ENCODE measurements around the gene CALHM4.

CALHM4 gene

DNA sequence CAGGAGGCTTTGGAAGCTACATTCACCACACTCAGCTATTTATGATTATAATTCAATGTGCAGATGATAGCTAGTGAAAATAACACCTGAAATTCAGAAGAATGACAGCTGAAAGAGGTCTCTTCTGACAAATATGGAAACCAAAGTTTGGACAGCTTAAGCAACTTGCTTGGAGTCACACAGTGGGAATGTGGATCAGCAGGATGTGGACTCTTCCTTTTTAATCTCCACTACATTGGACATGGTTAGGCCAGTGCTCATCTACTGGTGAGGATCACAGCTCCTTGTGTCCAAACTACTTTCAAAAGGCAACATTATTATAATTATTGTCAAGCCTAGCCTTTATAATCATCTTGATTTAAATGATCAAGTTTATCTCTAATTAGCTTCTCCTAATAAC, 18.4 kb upstream of the CALHM4 start:
- DNase-seq (ENCODE audit: extremely low spot score, insufficient read length, low read depth) (no peak), FAIRE-seq (no peak)

- peak; percentile 91 for FAIRE-seq
- peak; percentile 5 for DNase-seq (ENCODE audit: extremely low spot score, insufficient read length, low read depth)
Observed at GRCh38 chr6:116536216-116536621, 17.3 kb upstream of the CALHM4 start.

DNA sequence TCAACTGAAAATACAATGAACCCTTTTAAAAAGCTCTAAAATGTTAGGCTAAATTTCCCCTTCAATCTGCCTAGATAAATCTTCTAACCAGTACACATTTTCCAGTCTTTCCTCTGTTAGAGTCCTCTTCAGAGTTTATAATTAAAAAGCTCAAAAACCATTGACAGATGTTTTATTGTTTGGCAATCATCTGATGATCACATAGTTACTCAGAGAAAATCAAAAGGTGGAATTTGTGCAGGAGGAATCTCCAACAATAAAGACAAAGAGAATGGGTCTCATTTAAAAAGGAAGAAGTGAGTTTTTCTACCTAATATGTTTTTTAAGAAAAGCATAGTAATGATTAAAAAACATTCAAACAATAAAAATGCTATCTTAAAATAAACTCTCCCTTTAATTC, 11.1 kb upstream of the CALHM4 start:
- no peak for FAIRE-seq
- no peak for DNase-seq (ENCODE audit: extremely low spot score, insufficient read length, low read depth)

GRCh38 chr6:116543149-116543548, 10.4 kb upstream of the CALHM4 start:
- FAIRE-seq = no peak
- DNase-seq (ENCODE audit: extremely low spot score, insufficient read length, low read depth) = no peak

GRCh38 chr6:116545651-116546050, 7.9 kb upstream of the CALHM4 start, which contains the start of gene TRAPPC3L:
Gene TRAPPC3L (minus strand): TSS chr6:116545684. CDS start chr6:116545514, 170 bp downstream.
- FAIRE-seq (no peak), DNase-seq (ENCODE audit: extremely low spot score, insufficient read length, low read depth) (no peak)

GRCh38 chr6:116547358-116547757, 6.2 kb upstream of the CALHM4 start:
- DNase-seq (ENCODE audit: extremely low spot score, insufficient read length, low read depth) (no peak), FAIRE-seq (no peak)

DNA sequence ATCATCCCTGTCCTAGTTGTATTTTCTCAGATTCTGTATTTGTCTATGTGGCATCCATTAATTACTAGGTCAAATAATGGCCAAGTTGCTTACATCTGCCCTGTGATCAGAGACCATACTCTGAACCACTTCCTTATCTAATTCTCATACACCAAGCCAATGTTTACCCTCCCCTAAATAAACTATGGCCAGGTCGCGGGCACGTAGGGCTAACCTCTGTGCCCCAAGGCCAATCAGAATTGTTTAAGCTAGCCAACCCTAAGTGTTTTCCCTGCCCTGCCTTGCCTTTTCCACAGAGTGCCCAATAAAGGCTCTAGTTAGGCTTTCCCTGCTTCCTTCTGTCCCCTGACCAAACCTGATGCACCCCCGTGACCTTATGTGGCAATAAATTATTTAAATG, 2.8 kb upstream of the CALHM4 start:
- DNase-seq (ENCODE audit: extremely low spot score, insufficient read length, low read depth) = no peak
- FAIRE-seq = no peak

DNA sequence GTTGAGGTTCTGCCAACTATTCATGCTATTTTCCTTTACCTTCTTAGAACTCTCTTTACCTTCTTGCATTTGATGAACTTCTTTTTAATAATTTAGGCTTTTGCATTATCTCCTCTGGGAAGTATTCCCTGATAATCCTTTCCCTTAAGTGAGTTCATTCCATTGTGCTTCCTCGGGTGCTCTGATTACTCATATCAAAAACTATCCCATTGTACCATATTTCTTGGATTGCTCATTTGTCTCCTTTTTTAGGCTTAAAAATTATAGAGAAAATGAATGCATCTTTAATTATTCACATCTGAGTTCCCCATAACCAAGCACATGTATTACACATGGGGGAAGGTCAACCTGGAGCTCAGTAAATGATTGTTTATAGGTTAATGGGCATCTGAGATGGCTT, 2.5 kb downstream of the CALHM4 start:
- no peak for FAIRE-seq
- DNase-seq (ENCODE audit: extremely low spot score, insufficient read length, low read depth) = no peak

DNA sequence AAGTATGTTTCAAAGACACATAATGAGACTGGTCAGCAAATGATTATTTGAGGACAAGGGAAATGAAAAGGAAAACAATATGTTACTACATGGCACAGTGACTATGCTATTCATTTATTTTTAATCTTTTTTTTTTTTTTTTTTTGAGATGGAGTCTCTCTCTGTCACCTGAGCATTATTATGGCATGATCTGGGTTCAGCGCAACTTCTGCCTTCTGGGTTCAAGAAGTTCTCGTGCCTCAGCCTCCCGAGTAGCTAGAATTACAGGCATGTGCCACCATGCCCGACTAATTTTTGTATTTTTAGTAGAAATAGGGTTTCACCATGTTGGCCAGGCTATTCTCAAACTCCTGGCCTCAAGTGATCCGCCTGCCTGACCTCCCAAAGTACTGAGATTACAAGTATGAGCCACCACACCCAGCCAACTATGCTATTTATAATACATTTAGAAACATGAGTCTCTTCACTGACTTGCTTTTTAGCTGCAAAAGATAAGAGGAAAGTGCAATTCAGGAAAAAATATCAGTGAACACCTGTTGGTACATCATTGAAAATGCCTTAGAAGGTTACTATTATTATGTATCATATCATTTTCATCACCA, 3.4 kb downstream of the CALHM4 start:
- no peak for FAIRE-seq
- no peak for DNase-seq (ENCODE audit: extremely low spot score, insufficient read length, low read depth)

GRCh38 chr6:116557893-116558292, 4.3 kb downstream of the CALHM4 start:
- FAIRE-seq = no peak
- no peak for DNase-seq (ENCODE audit: extremely low spot score, insufficient read length, low read depth)

DNA sequence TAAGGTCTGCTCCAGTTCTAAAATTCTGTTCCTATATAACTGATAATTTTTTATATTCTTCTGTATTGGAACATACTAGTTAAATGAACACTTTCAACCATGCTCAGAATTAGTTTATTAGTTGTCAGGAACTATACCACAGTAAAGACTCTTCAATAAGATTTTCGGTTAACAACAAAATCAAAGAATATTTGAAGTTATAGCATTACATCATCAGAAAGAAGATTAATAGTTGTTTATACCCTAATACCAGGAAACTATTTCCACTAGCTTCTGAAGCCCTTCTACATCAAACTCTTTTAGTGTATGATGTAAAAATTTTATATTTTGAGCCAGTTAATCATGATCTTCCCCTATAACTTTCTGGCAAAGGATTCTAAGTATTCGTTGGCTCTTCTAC, 6.6 kb downstream of the CALHM4 start:
- no peak for FAIRE-seq
- DNase-seq (ENCODE audit: extremely low spot score, insufficient read length, low read depth) = no peak

- FAIRE-seq = peak; percentile 80
- peak; percentile 11 for DNase-seq (ENCODE audit: extremely low spot score, insufficient read length, low read depth)
Observed at GRCh38 chr6:116561377-116562018, 7.9 kb downstream of the CALHM4 start.

DNA sequence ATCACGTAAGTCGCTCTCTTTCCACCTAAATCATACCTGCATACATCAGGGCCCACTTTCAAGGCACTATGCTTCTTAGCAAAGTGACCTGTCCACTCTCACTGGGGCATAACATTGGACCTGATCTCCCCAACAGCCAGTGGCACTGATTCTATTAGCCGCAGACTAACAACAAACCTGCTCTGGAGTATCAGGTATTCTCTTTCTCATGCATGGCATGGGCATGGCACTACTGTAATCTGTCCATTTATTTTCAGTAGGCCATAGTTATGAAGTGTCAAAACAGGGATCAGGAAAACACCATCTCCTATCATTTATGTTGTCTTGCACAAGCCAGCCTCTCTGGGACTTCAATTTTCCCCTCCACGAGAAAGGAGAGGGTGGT, 8.5 kb downstream of the CALHM4 start:
- FAIRE-seq (no peak), DNase-seq (ENCODE audit: extremely low spot score, insufficient read length, low read depth) (no peak)

DNA sequence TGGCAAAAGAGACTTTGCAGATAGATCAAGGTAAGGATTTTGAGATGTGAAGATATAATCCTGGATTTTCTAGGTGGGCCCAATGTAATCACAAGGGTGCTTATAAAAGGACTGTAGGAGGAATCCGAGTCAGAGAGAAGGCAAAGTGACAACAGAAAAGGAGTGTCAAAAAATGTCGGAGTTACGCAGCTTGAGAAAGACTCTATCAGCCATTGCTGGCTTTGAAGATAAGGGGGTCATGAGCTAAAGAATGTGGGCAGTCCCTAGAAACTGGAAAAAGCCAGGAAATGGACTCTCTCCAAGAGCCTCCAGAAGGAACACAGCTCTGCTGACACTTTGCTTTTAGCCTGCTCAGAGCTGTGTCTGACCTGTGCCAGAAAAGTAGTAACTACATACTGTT, 9.1 kb downstream of the CALHM4 start:
- no peak for FAIRE-seq

DNA sequence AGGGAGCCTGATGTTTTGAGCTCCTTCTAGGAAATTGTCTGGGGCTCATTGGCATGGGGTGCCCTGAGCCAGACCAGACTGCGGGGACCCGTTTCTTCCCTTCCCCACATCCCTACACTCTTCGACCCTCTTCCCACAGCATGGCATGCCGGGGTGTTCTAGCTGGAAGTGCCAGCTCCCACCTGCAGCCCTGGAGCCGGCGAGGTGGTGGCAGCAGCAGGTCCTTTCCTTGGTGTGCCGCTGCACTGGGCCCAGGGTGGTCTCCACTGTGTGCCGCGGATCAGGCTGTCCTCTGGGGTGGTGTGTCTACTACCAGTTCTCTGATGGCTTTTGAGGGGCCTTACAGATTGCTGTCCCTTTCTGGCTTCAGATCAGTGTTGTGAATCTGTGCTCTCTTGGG, 10.3 kb downstream of the CALHM4 start:
- DNase-seq (ENCODE audit: extremely low spot score, insufficient read length, low read depth) (no peak), FAIRE-seq (no peak)

More for the DNA sequence above, 9.1 kb downstream of the CALHM4 start:
- no peak for DNase-seq (ENCODE audit: extremely low spot score, insufficient read length, low read depth)

DNA sequence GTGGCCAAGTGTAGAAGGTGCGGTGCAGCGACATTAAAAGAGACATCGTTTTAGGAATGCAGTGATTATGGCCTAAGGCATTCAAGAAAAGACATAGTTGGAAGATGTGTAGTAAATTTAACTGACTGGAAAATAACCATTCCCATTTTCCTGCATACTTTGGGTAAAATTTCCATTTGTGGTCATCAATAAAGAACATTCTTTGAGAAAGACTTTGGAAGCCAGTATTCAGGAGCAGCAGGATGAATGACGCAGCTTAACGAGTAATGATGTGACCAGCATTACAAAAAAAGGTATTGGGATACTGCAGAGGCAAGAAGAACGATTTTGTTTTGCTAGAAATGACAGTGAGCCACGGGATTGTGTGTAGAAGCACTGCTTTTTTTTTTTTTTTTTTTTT, 10.8 kb downstream of the CALHM4 start:
- FAIRE-seq (no peak), DNase-seq (ENCODE audit: extremely low spot score, insufficient read length, low read depth) (no peak)

DNA sequence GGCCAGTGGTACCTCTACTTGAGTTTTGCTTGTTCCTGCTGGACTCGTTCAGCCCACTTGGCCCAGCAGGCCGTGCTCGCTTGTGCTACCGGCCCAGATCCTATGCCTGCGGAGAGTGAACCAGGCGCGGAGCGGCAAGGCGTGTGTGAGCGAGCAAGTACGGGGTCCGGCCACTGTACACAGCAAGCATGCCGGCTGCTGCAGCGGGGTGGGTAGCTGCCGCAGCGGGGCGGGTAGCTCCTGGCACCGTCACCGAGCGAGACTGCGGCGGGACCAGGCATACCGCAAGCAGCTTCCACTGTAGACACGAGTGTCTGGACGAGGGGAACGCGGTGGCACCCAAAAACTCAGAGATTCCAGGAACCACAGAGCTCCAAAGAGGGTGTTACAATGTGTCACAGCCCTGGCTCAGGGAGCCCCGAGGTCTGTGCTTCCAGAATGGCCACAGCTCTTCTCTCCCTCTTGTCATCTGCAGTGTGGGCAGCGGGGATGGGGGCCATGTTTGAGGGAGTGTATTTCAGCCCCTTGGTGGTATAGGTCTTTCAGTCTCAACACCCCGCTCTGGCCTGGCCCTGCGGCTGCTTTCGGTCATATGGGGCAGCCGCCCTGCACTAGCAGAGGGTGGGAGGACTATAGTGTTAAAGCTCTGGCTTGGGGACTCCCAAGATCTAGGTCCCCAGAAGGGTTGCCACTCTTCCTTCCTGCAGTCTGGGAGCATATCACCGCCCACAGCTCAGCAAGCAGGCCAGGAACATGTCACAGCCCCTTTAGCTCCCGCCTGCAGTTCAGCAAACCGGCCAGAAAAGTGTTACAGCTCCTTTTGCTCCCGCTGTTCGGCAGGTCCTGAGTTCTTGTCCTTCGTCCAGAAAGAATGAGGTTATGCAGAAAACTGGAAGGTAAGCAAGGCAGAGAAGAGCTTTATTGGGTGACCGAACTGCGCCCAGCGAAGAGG, 11.6 kb downstream of the CALHM4 start:
- FAIRE-seq = no peak
- no peak for DNase-seq (ENCODE audit: extremely low spot score, insufficient read length, low read depth)

- no peak for FAIRE-seq
- DNase-seq (ENCODE audit: extremely low spot score, insufficient read length, low read depth) = no peak
Observed at GRCh38 chr6:116568111-116568510, 14.6 kb downstream of the CALHM4 start.

DNA sequence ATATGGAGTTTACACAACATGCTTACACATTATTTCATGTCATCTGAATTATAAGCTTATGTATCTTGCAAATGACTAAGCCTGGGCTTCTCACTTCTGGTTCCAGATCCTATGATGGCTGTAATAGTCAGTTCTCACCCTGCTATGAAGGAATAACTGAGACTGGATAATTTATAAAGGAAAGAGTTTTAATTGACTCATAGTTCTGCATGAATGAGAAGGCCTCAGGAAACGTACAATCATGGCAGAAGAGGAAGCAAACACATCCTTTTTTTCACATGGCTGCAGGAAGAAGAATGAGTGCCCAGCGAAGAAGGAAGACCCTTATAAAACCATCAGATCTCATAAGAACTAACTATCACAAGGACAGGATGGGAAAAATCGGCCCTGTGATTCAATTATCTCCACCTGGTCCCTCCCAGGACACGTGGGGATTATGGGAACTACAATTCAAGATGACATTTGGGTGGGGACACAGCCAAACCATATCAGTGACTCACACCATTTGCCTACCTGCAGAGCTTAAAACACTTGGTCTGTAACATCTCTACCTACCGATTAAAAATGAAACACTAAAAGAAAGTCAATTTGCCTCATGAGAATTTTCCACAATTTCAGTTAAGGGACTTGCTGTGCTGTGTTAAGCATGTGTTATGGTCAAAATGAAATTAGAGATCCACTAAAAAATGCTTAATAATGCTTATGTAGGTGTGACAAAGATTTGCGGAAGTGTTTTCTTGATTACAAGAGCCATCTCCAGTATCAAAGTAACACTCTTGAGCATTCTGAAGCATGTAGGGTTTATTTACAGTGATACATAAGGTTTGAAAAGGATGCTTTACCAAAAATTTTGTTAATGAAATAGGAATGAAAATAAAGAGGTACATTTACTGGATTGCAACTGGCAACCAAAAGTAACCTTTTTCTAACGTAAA, 15.5 kb downstream of the CALHM4 start:
- DNase-seq (ENCODE audit: extremely low spot score, insufficient read length, low read depth) (no peak), FAIRE-seq (no peak)
